ENCODE measurements around the gene PAK3.

The PAK3 gene

DNA sequence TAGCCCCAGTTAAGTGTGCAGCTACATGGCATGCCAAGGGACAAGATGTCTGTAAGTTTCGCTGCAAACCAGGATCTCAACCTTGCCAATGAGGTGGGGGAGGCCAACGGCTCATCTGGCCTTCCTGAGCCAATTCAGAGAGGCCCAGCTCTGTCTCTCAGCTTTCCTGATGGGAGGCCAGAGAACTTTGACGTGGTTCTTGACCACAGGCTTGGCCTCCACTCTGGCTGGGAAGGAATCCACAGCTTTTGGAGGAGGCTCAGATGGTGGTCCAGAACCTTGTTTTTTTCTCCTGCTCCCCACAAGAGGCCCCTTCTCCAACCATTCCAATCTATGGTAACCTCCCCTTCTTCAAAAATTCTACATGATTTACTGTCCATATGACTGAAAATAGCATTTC, 164.5 kb downstream of the PAK3 start:
- no peak for DNase-seq (ENCODE audit: low read depth in 4 of 4, low spot score in 1 of 4)

GRCh38 chrX:111262086-111262485, 166.1 kb downstream of the PAK3 start:
- DNase-seq (ENCODE audit: low read depth in 4 of 4, low spot score in 1 of 4) = no peak

GRCh38 chrX:111264385-111264784, 168.4 kb downstream of the PAK3 start:
- no peak for DNase-seq (ENCODE audit: low read depth in 4 of 4, low spot score in 1 of 4)

GRCh38 chrX:111265486-111265885, 169.5 kb downstream of the PAK3 start:
- no peak for DNase-seq (ENCODE audit: low read depth in 4 of 4, low spot score in 1 of 4)

GRCh38 chrX:111268506-111268905, 172.5 kb downstream of the PAK3 start:
- no peak for DNase-seq (ENCODE audit: low read depth in 4 of 4, low spot score in 1 of 4)

- no peak for DNase-seq (ENCODE audit: low read depth in 4 of 4, low spot score in 1 of 4)
Measured at GRCh38 chrX:111270339-111270738, 174.3 kb downstream of the PAK3 start, which contains the start of gene CAPN6. Gene CAPN6 (minus strand): TSS chrX:111270483. CDS start chrX:111263936, 6,547 bp downstream.
